GM12873 (cell line): ENCODE measurements around the gene PSMB5.

Source experiments
- TF ChIP-seq, protein P1 (sequence below): IDR thresholded peaks from 2 replicates; pipeline ENCODE4 v1.5.1; 2012; ENCODE audit warnings: low read depth, mild to moderate bottlenecking, moderate library complexity, low read length, control low read depth; ENCODE audit not compliant: insufficient read depth; ENCODE audit errors: missing control alignments

PSMB5 gene

DNA sequence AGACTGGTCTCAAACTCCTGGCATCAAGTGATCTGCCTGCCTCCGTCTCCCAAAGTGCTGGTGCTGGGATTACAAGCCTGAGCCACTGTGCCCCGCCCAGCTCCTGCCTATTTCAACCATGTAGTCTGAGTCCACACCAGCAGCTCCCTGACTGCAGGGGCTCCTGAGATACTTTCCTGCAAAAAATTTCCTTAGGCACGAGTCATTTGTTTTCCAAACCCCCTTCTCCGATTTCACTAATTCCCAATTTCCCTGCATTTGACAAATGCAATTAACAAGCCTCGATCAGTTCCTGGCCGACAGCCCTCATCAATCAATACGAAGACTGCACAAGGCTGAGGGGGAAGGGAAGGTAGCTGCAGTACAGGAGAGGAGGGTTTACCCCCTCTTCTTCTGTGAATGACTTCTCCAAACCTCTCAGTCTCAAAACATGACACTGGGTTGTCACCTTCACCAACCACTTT, 10.1 kb downstream of the PSMB5 start:
- TF ChIP-seq, protein P1, sequence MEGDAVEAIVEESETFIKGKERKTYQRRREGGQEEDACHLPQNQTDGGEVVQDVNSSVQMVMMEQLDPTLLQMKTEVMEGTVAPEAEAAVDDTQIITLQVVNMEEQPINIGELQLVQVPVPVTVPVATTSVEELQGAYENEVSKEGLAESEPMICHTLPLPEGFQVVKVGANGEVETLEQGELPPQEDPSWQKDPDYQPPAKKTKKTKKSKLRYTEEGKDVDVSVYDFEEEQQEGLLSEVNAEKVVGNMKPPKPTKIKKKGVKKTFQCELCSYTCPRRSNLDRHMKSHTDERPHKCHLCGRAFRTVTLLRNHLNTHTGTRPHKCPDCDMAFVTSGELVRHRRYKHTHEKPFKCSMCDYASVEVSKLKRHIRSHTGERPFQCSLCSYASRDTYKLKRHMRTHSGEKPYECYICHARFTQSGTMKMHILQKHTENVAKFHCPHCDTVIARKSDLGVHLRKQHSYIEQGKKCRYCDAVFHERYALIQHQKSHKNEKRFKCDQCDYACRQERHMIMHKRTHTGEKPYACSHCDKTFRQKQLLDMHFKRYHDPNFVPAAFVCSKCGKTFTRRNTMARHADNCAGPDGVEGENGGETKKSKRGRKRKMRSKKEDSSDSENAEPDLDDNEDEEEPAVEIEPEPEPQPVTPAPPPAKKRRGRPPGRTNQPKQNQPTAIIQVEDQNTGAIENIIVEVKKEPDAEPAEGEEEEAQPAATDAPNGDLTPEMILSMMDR: no peak

DNA sequence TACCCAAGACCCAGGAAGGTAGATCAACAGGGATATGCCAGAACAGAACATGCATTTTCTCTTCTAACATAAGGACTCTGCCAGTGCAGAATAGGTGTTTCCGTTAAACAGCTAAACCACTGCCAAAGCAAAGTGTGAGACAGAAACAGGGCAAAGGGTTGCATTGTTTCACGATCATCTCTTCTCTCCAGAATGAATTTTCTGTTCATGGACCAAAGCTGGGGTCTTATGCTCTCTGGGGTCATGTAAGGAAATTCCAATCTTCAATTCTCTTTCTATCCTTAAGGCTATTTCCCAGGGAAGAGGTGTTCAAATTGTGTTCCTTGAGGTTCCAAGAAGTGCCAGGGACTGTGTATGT, 10.9 kb downstream of the PSMB5 start:
- TF ChIP-seq, protein P1: no peak

DNA sequence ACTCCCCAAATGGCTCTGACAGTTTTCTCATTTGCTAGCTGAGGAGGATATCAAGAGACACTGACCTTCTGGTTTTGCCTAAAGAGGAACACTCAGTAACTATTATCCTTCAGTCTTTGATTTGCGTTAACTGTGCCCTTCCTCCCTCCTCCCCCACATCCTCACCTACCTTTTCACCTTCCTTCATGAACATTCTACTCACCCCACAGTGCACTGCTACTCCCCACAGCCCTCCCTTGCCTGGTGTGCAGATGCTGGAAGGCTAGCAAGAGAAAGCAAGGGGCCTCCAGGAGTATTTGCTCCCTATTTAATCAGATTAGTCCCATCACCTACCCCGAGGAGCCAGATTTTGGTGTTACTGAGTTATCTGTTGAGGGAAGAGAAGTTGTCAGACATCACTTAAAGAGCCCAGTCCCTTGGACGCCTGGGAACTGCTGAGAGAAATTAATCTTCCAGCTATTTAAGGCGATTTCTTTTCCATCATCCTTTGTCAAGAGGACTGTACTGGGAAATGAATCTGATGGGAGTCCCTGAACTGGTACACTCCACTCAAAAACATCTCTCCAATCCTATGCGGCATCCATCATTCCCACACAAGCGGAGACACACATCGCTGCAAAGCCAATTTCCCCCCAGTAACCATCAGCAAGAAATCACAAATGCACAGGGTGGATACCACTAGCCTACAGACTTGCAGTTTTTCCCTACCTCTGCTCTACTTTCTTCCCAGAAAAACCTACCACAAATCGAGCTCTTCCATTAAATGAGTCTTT, 11.5 kb downstream of the PSMB5 start:
- TF ChIP-seq, protein P1: no peak

DNA sequence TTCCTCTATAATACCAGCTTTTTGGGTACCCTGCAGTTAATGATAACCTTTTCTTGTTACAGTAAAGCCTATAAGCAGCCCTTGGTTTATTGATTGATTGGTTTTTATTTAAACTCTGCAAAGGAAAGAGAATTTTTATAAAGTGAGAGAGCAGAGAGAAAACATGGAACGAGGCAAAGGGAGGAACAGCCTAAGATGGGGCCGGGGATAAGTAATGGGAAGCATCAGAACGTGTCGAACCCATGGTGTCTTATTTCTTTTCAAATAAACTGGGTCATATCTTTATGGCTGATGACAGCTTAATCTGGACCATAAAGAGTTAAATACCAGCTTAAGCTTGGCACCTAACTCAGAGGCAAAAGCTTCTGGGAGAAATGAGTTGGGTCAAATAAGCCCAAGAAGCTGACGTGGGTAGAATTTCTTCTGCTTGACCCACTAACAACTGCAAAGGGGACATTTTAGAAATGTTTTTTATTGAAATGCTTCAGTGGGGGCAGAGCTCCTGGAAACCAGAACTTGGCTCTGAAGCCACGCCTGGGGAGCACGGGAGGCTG, 12.7 kb downstream of the PSMB5 start:
- TF ChIP-seq, protein P1: no peak

DNA sequence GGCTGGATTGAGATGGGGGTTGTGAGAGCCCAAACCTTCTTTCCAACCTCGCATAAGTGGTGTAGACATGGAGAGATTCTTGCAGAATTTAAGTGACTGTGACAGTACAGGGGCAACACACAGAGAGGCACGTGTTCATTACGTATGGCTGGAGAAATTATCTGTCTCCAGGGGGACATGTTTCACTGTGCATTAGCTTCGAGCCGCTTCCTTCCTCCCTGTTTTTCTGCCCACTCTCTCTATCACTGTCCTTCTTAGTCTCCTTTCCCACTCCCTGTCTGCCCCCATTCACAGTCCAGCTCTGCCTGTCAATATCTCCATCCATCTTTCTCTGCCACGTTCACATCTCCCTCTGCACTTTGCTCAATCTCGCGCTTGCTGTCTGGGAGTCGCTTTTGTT, 13.3 kb downstream of the PSMB5 start:
- TF ChIP-seq, protein P1: no peak

DNA sequence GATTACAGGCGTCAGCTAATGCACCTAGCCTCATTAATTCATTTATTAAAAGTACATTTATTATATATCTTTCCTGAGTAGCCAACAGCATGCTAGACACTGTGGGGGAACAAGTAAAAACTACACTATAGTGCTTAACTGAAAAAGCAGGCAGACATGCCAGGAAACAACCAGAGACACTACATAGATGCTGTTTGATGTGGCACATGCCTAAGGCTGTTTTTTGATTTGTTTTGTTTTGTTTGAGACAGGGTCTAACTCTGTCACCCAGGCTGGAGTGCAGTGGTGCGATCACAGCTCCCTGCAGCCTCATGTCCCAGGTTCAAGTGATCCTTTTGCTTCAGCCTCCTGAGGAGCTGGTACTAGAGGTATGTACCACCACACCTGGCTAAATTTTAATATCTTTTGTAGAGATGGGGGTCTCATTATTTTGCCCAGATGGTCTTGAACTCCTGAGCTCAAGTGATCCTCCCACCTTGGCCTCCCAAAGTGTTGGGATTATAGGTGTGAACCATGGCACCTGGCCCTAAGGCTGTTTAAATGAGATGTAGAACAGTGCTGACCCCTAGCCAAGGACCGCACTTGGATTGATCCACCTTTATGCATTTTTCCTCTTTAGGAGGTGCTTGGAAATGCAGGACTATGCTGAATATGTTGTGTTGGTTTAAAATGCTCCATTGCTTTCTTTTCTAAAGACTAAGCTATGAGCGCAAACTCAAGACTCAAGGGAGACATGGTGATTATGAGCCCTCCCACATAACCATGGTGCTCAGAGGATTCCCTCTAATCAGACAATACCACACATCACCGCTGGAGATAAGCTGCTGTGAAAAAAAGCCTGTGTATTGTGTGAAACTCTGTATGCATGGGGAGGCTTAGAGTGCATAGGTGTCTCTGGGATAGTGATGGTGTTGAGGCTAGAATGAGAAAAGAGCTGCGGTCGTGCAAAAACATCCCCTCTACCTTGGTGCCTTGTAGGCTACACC, 14.3 kb downstream of the PSMB5 start:
- TF ChIP-seq, protein P1: no peak

DNA sequence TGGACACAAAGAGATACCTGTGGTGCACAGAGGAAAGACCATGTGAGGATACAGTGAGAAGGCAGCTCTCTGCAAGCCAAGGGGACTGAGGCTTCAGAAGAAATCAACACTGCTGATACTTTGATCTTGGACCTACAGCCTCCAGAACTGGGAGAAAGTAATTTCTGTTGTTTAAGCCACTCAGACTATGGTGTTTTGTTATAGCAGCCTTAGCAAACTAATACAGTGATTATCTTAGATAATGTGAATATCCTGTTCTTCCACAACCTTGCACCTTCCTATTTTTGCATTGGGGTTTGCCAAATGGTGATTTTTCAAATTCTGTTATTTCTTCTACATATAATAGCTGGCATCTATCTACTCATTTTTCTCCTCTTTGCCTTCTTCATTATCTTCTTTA, 16.6 kb downstream of the PSMB5 start:
- TF ChIP-seq, protein P1: no peak
